IMR-90 (cell line): ENCODE data around the gene SEPTIN2. TPM values are rescaled to one million over a fixed set of nuclear protein-coding genes. Genes with fewer than 3 reads are reported as not detected.
A peak's percentile ranks its signal among the peaks of the same experiment; 100 is the strongest.

Source experiments
- ATAC-seq: fragments of 200-7000 bp; cut with Tn5 transposase; 2 replicates; pipeline ENCODE4 v1.9.1; 2020; ENCODE audit warnings: low read depth, mild to moderate bottlenecking, moderate library complexity
- BruUV-seq: library from RNA; stranded (reverse); fragments of 400-500 nt; replicated peaks from 2 replicates; lab custom pipeline; 2021; lab: Mats Ljungman, UMichigan
- CTCF ChIA-PET: fragments of 300-600 bp; formaldehyde crosslinking; extraction: SDS; loops from one replicate; lab custom pipeline; 2021; ENCODE audit warnings: antibody characterized with exemption; lab: Yijun Ruan, JAX
- POLR2A ChIA-PET: fragments of 300-600 bp; sonication (Branson Sonifier 250); formaldehyde crosslinking; loops from one replicate; lab custom pipeline; 2022; ENCODE audit warnings: antibody characterized with exemption; ENCODE audit not compliant: unreplicated experiment; lab: Charles Lee
- DNase-seq: peaks from one replicate; pipeline ENCODE4 v3.0.0; 2013
- H2AFZ ChIP-seq: replicated peaks from 2 replicates; pipeline ENCODE3; 2013; ENCODE audit warnings: low read length, mild to moderate bottlenecking; ENCODE audit not compliant: poor library complexity
- H2AK5ac ChIP-seq: 2 replicates; pipeline ENCODE4 v1.6.1; 2013; ENCODE audit warnings: low read depth, low read length, inconsistent platforms
- H2AK9ac ChIP-seq: replicated peaks from 2 replicates; pipeline ENCODE3; 2013; ENCODE audit warnings: mild to moderate bottlenecking, low read depth, low read length, moderate library complexity; ENCODE audit not compliant: poor library complexity
- H2BK120ac ChIP-seq: 2 replicates; pipeline ENCODE4 v1.6.1; 2013; ENCODE audit warnings: low read depth, low read length, inconsistent platforms
- H2BK15ac ChIP-seq: 3 replicates; pipeline ENCODE4 v1.6.1; 2013; ENCODE audit warnings: low read depth, low read length, inconsistent platforms
- H2BK20ac ChIP-seq: 2 replicates; pipeline ENCODE4 v1.6.1; 2013; ENCODE audit warnings: low read depth, mild to moderate bottlenecking, inconsistent platforms, low read length, moderate library complexity
- H2BK5ac ChIP-seq: 2 replicates; pipeline ENCODE4 v1.6.1; 2013; ENCODE audit warnings: mild to moderate bottlenecking, low read depth, low read length, inconsistent platforms; ENCODE audit not compliant: poor library complexity, severe bottlenecking
- H3K14ac ChIP-seq: replicated peaks from 2 replicates; pipeline ENCODE4 v1.6.1; 2013; ENCODE audit warnings: low read depth, low read length, inconsistent platforms
- H3K18ac ChIP-seq: 2 replicates; pipeline ENCODE4 v1.6.1; 2013; ENCODE audit warnings: low read depth, low read length, control low read depth
- H3K23ac ChIP-seq: 2 replicates; pipeline ENCODE4 v1.6.1; 2013; ENCODE audit warnings: low read depth, low read length, inconsistent platforms
- H3K27ac ChIP-seq: 2 replicates; pipeline ENCODE4 v1.5.1; 2013; ENCODE audit warnings: mild to moderate bottlenecking, control low read depth, low read length; ENCODE audit not compliant: insufficient read depth
- H3K27me3 ChIP-seq: 2 replicates; pipeline ENCODE4 v1.6.1; 2013; ENCODE audit warnings: low read length; ENCODE audit not compliant: control insufficient read depth, insufficient read depth
- H3K36me3 ChIP-seq: 2 replicates; pipeline ENCODE4 v1.6.1; 2013; ENCODE audit warnings: low read length, mixed read lengths; ENCODE audit not compliant: control insufficient read depth, insufficient read depth
- H3K4ac ChIP-seq: 2 replicates; pipeline ENCODE4 v1.6.1; 2013; ENCODE audit warnings: low read depth, low read length, inconsistent platforms
- H3K4me1 ChIP-seq: 2 replicates; pipeline ENCODE4 v1.6.1; 2013; ENCODE audit warnings: low read length, mixed read lengths; ENCODE audit not compliant: control insufficient read depth, insufficient read depth
- H3K4me2 ChIP-seq: 2 replicates; pipeline ENCODE4 v1.6.1; 2013; ENCODE audit warnings: low read depth, mild to moderate bottlenecking, control low read depth, low read length, moderate library complexity
- H3K4me3 ChIP-seq: 2 replicates; pipeline ENCODE4 v1.5.1; 2013; ENCODE audit warnings: low read depth, mild to moderate bottlenecking, control low read depth, low read length, moderate library complexity; ENCODE audit not compliant: insufficient read depth
- H3K56ac ChIP-seq: 2 replicates; pipeline ENCODE4 v1.6.1; 2013; ENCODE audit warnings: low read length, inconsistent platforms; ENCODE audit not compliant: insufficient read depth; ENCODE audit errors: extremely low read depth
- H3K79me1 ChIP-seq, 2 experiments: 2 replicates each; pipeline ENCODE4 v1.6.1; 2013; ENCODE audit warnings: low read length in 2 of 2, inconsistent platforms in 1 of 2, low read depth in 1 of 2
- H3K9ac ChIP-seq: 2 replicates; pipeline ENCODE4 v1.6.1; 2013; ENCODE audit warnings: low read depth, low read length, control low read depth
- H3K9me1 ChIP-seq: 2 replicates; pipeline ENCODE4 v1.6.1; 2013; ENCODE audit warnings: low read length, inconsistent platforms; ENCODE audit not compliant: insufficient read depth
- H3K9me3 ChIP-seq: 2 replicates; pipeline ENCODE4 v1.6.1; 2013; ENCODE audit warnings: low read length; ENCODE audit not compliant: control insufficient read depth, insufficient read depth
- H4K20me1 ChIP-seq: 2 replicates; pipeline ENCODE4 v1.6.1; 2013; ENCODE audit warnings: low read length, inconsistent platforms; ENCODE audit not compliant: insufficient read depth
- H4K5ac ChIP-seq: 2 replicates; pipeline ENCODE4 v1.6.1; 2013; ENCODE audit warnings: mild to moderate bottlenecking, low read depth, low read length, control low read depth
- H4K8ac ChIP-seq, 2 experiments: 2 replicates each; pipeline ENCODE4 v1.6.1; 2013; ENCODE audit warnings: low read depth in 2 of 2, low read length in 2 of 2, control low read depth in 1 of 2, inconsistent platforms in 1 of 2
- H4K91ac ChIP-seq: 2 replicates; pipeline ENCODE4 v1.6.1; 2013; ENCODE audit warnings: low read depth, low read length, inconsistent platforms; ENCODE audit not compliant: insufficient read depth
- BHLHE40 ChIP-seq: fragments of 150-350 bp; IDR thresholded peaks from 2 replicates; pipeline ENCODE4 v1.6.1; 2016; ENCODE audit warnings: mild to moderate bottlenecking, low read depth, low read length
- CEBPB ChIP-seq: IDR thresholded peaks from 2 replicates; pipeline ENCODE4 v1.6.1; 2012; ENCODE audit warnings: low read depth, low read length, improper control_type of control experiment
- CHD1 ChIP-seq: IDR thresholded peaks from 2 replicates; pipeline ENCODE4 v1.6.1; 2012; ENCODE audit warnings: low read depth, low read length, improper control_type of control experiment
- FOS ChIP-seq: fragments of 150-350 bp; IDR thresholded peaks from 2 replicates; pipeline ENCODE4 v1.6.1; 2016; ENCODE audit warnings: low read depth, low read length
- MAFK ChIP-seq: IDR thresholded peaks from 2 replicates; pipeline ENCODE4 v1.6.1; 2012; ENCODE audit warnings: low read depth, low read length, improper control_type of control experiment
- MAZ ChIP-seq: IDR thresholded peaks from 2 replicates; pipeline ENCODE4 v1.6.1; 2012; ENCODE audit warnings: low read depth, mild to moderate bottlenecking, low read length, improper control_type of control experiment, moderate library complexity, borderline replicate concordance
- MXI1 ChIP-seq: IDR thresholded peaks from 2 replicates; pipeline ENCODE4 v1.6.1; 2012; ENCODE audit warnings: low read depth, mild to moderate bottlenecking, low read length, moderate library complexity, borderline replicate concordance
- NFE2L2 ChIP-seq: fragments of 150-350 bp; IDR thresholded peaks from 2 replicates; pipeline ENCODE4 v1.6.1; 2016; ENCODE audit warnings: low read depth, mild to moderate bottlenecking, low read length
- POLR2A ChIP-seq: IDR thresholded peaks from 2 replicates; pipeline ENCODE4 v1.6.1; 2012; ENCODE audit warnings: mild to moderate bottlenecking, low read depth, low read length
- RAD21 ChIP-seq: IDR thresholded peaks from 2 replicates; pipeline ENCODE4 v1.6.1; 2012; ENCODE audit warnings: low read length, improper control_type of control experiment
- RCOR1 ChIP-seq: IDR thresholded peaks from 2 replicates; pipeline ENCODE4 v1.6.1; 2012; ENCODE audit warnings: mild to moderate bottlenecking, low read length, improper control_type of control experiment; ENCODE audit not compliant: insufficient replicate concordance
- RFX5 ChIP-seq: IDR thresholded peaks from 2 replicates; pipeline ENCODE4 v1.8.0; 2012; ENCODE audit warnings: low read depth, mild to moderate bottlenecking, low read length, moderate library complexity
- SMC3 ChIP-seq: fragments of 150-350 bp; IDR thresholded peaks from 2 replicates; pipeline ENCODE4 v1.6.1; 2016; ENCODE audit warnings: low read depth, mild to moderate bottlenecking, antibody characterized with exemption, low read length, moderate library complexity
- WGBS, 2 experiments: methylation state at CpG; one replicate each; pipeline versions ENCODE4 v1.1.5 to v1.1.7; 2013; ENCODE audit warnings: missing lambda C conversion rate in 2 of 2; ENCODE audit not compliant: insufficient read length in 1 of 2; ENCODE audit errors: extremely low coverage in 2 of 2; 5-methylcytosine and 5-hydroxymethylcytosine counted together
- dilution Hi-C: fragments of 300-500 bp; cut with HindIII; formaldehyde crosslinking; loops from one replicate; pipeline ENCODE4 v1.14.3; 2018; ENCODE audit warnings: low sequenced_read_pairs; ENCODE audit not compliant: unreplicated experiment
- in situ Hi-C: fragments of 300-500 bp; cut with MboI; formaldehyde crosslinking; loops from 3 replicates; pipeline ENCODE4 v1.14.3; 2019; ENCODE audit warnings: low sequenced_read_pairs, inconsistent platforms, mixed read lengths
- intact Hi-C: fragments of 100-400 bp; cut with micrococcal nuclease; formaldehyde crosslinking; loops from 2 replicates; pipeline ENCODE4 v1.10.0; 2022
- polyA plus RNA-seq, 3 experiments: library from polyadenylated mRNA; depleted of rRNA; stranded (reverse); fragments of >200 nt; gene quantifications; 2 replicates each; pipeline ENCODE4 v1.2.3, GENCODE V29; 2012; ENCODE audit warnings: low replicate concordance in 1 of 3
- total RNA-seq: library from RNA; depleted of rRNA; stranded (reverse); fragments of >200 nt; gene quantifications from 2 replicates; pipeline ENCODE4 v1.2.3, GENCODE V29; 2012
- TF ChIP-seq, protein P1 (sequence below): fragments of 150-350 bp; IDR thresholded peaks from 2 replicates; pipeline ENCODE4 v1.6.1; 2016; ENCODE audit warnings: low read depth, mild to moderate bottlenecking, low read length, moderate library complexity, borderline replicate concordance
- TF ChIP-seq, protein P2 (sequence below): fragments of 150-350 bp; IDR thresholded peaks from 2 replicates; pipeline ENCODE4 v1.6.1; 2017; ENCODE audit warnings: mild to moderate bottlenecking, antibody characterized with exemption, low read length, low read depth
- TF ChIP-seq, protein P3 (sequence below): conservative IDR thresholded peaks from 2 replicates; pipeline ENCODE4 v1.5.1; 2012; ENCODE audit warnings: mild to moderate bottlenecking, low read depth, low read length, improper control_type of control experiment

The SEPTIN2 gene
- total and polyA plus RNA-seq, 2 of the 4 experiments (the other 2 are of a cell fraction), result 420 to 504 TPM

DNA sequence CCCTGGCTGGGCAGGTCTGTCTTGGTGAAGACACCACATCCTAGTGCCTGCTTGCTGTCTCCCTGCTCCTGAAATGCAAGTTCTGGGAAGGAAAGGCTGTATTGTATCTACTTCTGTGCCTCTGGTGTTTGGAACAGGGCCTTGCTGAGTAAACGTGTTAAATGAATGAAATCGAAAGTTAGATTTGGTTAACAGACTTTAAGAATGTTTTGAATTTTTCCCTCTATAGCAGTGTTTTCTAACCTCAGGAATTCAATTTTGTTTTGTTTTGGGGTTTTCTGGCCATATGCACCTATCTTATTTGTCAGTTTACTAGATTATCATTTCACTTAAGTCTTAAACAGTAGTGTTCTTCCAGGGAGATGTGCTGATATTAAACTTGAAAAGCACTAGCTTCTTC, 61.1 kb downstream of the SEPTIN2 start:
- Histone ChIP-seq H3K56ac (no peak overlapping the region), H3K23ac (no peak overlapping the region), H3K9ac (no peak overlapping the region), H2AK9ac (no peak overlapping the region), H3K9me1 (peaks cover 25% of the 10 kb centered on the region), H3K4ac (no peak overlapping the region), H4K91ac (no peak overlapping the region), H4K5ac (no peak overlapping the region), H3K18ac (no peak overlapping the region), H4K20me1 (peaks cover 32% of the 10 kb centered on the region), H4K8ac (no peak overlapping the region), H3K4me3 (no peak overlapping the region), H2AK5ac (peak overlapping the region; percentile 70; the same call in 1 of the 2 replicates), H3K9me3 (no peaks in the 10 kb centered on the region), H3K79me1 (peaks cover 42 to 72% of the 10 kb centered on the region in 2 experiments), H2BK120ac (no peak overlapping the region), H3K27me3 (no peaks in the 10 kb centered on the region), H3K4me1 (peaks cover 15% of the 10 kb centered on the region), H3K27ac (no peak overlapping the region), H2BK15ac (no peak overlapping the region), H2BK5ac (no peak overlapping the region), H2BK20ac (no peak overlapping the region), H2AFZ (no peak overlapping the region), H3K4me2 (no peak overlapping the region), H3K14ac (0 out of 2 replicates have a peak overlapping the region, but pooled peaks have one; percentile 60), H3K36me3 (peaks cover 11% of the 10 kb centered on the region)
- ChIA-PET CTCF (no interaction called here), POLR2A (no interaction called here)
- TF ChIP-seq MAZ, result no peak
- TF ChIP-seq CEBPB, result no peak
- no peak for TF ChIP-seq POLR2A
- no peak for TF ChIP-seq FOS
- TF ChIP-seq, protein P1, sequence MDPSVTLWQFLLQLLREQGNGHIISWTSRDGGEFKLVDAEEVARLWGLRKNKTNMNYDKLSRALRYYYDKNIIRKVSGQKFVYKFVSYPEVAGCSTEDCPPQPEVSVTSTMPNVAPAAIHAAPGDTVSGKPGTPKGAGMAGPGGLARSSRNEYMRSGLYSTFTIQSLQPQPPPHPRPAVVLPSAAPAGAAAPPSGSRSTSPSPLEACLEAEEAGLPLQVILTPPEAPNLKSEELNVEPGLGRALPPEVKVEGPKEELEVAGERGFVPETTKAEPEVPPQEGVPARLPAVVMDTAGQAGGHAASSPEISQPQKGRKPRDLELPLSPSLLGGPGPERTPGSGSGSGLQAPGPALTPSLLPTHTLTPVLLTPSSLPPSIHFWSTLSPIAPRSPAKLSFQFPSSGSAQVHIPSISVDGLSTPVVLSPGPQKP, result no peak
- TF ChIP-seq MXI1, result no peak
- TF ChIP-seq RFX5, result no peak
- TF ChIP-seq SMC3, result no peak
- TF ChIP-seq CHD1, result no peak
- TF ChIP-seq RAD21, result no peak
- TF ChIP-seq NFE2L2, result no peak
- no peak for TF ChIP-seq BHLHE40
- no peak for TF ChIP-seq RCOR1
- TF ChIP-seq MAFK, result no peak
- TF ChIP-seq, protein P2, sequence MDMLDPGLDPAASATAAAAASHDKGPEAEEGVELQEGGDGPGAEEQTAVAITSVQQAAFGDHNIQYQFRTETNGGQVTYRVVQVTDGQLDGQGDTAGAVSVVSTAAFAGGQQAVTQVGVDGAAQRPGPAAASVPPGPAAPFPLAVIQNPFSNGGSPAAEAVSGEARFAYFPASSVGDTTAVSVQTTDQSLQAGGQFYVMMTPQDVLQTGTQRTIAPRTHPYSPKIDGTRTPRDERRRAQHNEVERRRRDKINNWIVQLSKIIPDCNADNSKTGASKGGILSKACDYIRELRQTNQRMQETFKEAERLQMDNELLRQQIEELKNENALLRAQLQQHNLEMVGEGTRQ, result no peak
- TF ChIP-seq, protein P3, sequence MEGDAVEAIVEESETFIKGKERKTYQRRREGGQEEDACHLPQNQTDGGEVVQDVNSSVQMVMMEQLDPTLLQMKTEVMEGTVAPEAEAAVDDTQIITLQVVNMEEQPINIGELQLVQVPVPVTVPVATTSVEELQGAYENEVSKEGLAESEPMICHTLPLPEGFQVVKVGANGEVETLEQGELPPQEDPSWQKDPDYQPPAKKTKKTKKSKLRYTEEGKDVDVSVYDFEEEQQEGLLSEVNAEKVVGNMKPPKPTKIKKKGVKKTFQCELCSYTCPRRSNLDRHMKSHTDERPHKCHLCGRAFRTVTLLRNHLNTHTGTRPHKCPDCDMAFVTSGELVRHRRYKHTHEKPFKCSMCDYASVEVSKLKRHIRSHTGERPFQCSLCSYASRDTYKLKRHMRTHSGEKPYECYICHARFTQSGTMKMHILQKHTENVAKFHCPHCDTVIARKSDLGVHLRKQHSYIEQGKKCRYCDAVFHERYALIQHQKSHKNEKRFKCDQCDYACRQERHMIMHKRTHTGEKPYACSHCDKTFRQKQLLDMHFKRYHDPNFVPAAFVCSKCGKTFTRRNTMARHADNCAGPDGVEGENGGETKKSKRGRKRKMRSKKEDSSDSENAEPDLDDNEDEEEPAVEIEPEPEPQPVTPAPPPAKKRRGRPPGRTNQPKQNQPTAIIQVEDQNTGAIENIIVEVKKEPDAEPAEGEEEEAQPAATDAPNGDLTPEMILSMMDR, result no peak
- in situ Hi-C loops, result no loop called here
- WGBS, 2 experiments, result no CpG with 5 or more reads among the region's 2 CpGs
- intact Hi-C loops, result loop anchor here (5.0 kb wide), 1 partner anchor 35 kb away; no protein-coding TSS in a partner anchor
- dilution Hi-C loops, result no loop called here
- DNase-seq (no peak), ATAC-seq (no peak; the same call in 1 of the 2 replicates)
- no TSS peak for BruUV-seq
